ENCODE data around the gene SLC25A19. TPM values are rescaled to one million over a fixed set of nuclear protein-coding genes. Genes with fewer than 3 reads are reported as not detected.
"Not testable (repeated sequence)": the region's sequence is repeated elsewhere in the genome, so short reads cannot be mapped to it uniquely, and the experiment has no call there.

SLC25A19 gene
- total RNA-seq, 2 donors from 2014 or later: 10.7 to 14.0 TPM

- intact Hi-C loops (cut with DNase I, micrococcal nuclease): no loop called here
- no peak for ATAC-seq
- peak in 1 of 2 donors; percentile 44 for DNase-seq
Measured at GRCh38 chr17:75271955-75272847, 17.0 kb downstream of the SLC25A19 start.

- intact Hi-C loops (cut with DNase I, micrococcal nuclease): no loop called here
- DNase-seq: peak; percentile 68 to 85
- ATAC-seq: peak; percentile 71
Measured at GRCh38 chr17:75271233-75271954, 17.8 kb downstream of the SLC25A19 start.

GRCh38 chr17:75270966-75271232 is 18.3 kb downstream of the SLC25A19 start, which contains the start of gene MIF4GD:
MIF4GD (minus strand) TSS chr17:75271231; CDS start chr17:75270195, 1,036 bp downstream.
- DNase-seq (no peak), ATAC-seq (no peak)
- intact Hi-C loops (cut with DNase I, micrococcal nuclease): no loop called here

GRCh38 chr17:75270218-75270965 is 18.8 kb downstream of the SLC25A19 start:
- ATAC-seq (peak; percentile 62), DNase-seq (peak; percentile 75 to 78)
- intact Hi-C loops (cut with DNase I, micrococcal nuclease): no loop called here

- no peak for ATAC-seq
- intact Hi-C loops (cut with DNase I, micrococcal nuclease): no loop called here
Measured at GRCh38 chr17:75269844-75270217, 19.4 kb downstream of the SLC25A19 start.

GRCh38 chr17:75267411-75268232 is 21.6 kb downstream of the SLC25A19 start:
- peak; percentile 47 for ATAC-seq

More at GRCh38 chr17:75269844-75270217, 19.4 kb downstream of the SLC25A19 start:
- no peak for DNase-seq

GRCh38 chr17:75267153-75267410 is 22.2 kb downstream of the SLC25A19 start:
- no peak for ATAC-seq
- intact Hi-C loops (cut with DNase I, micrococcal nuclease): no loop called here
- no peak for DNase-seq

More at GRCh38 chr17:75267411-75268232, 21.6 kb downstream of the SLC25A19 start:
- peak; percentile 66 to 72 for DNase-seq
- intact Hi-C loops (cut with DNase I, micrococcal nuclease): no loop called here

GRCh38 chr17:75266316-75267152 is 22.7 kb downstream of the SLC25A19 start:
- no peak for ATAC-seq
- no peak for DNase-seq
- intact Hi-C loops (cut with DNase I, micrococcal nuclease): no loop called here

GRCh38 chr17:75265614-75266315 is 23.5 kb downstream of the SLC25A19 start:
- intact Hi-C loops (cut with DNase I, micrococcal nuclease): no loop called here
- DNase-seq: no peak
- ATAC-seq: no peak

- intact Hi-C loops (cut with DNase I, micrococcal nuclease): no loop called here
- ATAC-seq (no peak), DNase-seq (no peak)
Measured at GRCh38 chr17:75263055-75263454, 26.2 kb downstream of the SLC25A19 start.

GRCh38 chr17:75262112-75262606 is 27.1 kb downstream of the SLC25A19 start:
- intact Hi-C loops (cut with DNase I, micrococcal nuclease): no loop called here
- no peak for DNase-seq
- peak; percentile 27 for ATAC-seq

- ATAC-seq (peak; percentile 95), DNase-seq (peak; percentile 93 to 98)
- intact Hi-C loops (cut with DNase I, micrococcal nuclease): no loop called here
Measured at GRCh38 chr17:75261336-75262111, 27.7 kb downstream of the SLC25A19 start, which contains the start of the genes GGA3 and MRPS7. GGA3 (minus strand) TSS chr17:75261606; CDS start chr17:75261587, 19 bp downstream. MRPS7 (plus strand) TSS chr17:75261879; CDS start chr17:75261901, 22 bp downstream.

- DNase-seq (no peak), ATAC-seq (peak; percentile 12)
- intact Hi-C loops (cut with DNase I, micrococcal nuclease): no loop called here
Measured at GRCh38 chr17:75260641-75261335, 28.4 kb downstream of the SLC25A19 start.

GRCh38 chr17:75257228-75257627 is 32.0 kb downstream of the SLC25A19 start:
- intact Hi-C loops (cut with DNase I, micrococcal nuclease); DNase-seq; ATAC-seq: not testable (repeated sequence)

GRCh38 chr17:75255954-75256698 is 33.1 kb downstream of the SLC25A19 start:
- intact Hi-C loops (cut with DNase I, micrococcal nuclease); ATAC-seq; DNase-seq: not testable (repeated sequence)

Data from left colon (tissue), 2 donors.